ENCODE measurements around the gene SNRPB. TPM values are rescaled to one million over a fixed set of nuclear protein-coding genes. Genes with fewer than 3 reads are reported as not detected.

SNRPB gene
- total and polyA plus RNA-seq, 2 of the 13 experiments (the other 11 are each of a cell fraction or from before 2014, with no cell fraction given) = 473 to 844 TPM

DNA sequence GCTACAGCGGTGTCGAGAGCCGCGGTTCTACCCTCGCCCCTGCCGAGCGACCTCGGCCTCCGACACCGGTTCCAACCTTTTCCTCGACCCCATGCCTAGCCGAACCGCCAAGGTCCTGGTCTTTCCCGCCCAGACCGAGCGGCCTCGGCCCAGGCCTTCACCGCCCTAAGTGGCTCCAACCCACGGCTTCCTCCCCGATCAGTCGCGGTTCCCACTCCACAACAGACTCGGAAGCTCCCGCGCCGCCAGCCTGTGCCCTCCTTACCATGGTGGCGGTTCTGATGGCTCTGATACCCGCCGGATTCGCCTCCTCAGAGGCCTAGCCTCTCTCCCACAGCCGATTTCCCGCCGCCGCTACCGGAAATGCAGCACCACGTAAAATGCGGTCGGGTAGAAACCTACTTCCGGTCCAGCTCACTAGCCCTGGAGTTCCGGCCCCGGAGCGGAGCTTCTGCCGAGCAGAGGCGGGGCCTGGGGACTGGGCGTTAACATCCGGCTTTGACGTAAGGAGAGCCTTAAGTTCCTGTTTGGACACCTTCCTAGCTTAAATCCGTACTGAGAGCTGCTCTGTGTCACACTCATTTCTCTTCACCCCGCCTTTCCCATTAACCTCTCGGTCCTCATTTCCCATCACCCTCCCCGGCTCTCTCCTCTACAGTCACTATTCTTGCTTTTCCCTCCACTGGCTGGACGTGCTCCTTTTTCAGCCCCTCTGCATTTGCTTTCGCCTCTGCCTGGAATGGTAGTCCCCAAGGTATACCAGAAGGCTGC lies at the start of gene SNRPB (continued):
- TF ChIP-seq, protein P1, sequence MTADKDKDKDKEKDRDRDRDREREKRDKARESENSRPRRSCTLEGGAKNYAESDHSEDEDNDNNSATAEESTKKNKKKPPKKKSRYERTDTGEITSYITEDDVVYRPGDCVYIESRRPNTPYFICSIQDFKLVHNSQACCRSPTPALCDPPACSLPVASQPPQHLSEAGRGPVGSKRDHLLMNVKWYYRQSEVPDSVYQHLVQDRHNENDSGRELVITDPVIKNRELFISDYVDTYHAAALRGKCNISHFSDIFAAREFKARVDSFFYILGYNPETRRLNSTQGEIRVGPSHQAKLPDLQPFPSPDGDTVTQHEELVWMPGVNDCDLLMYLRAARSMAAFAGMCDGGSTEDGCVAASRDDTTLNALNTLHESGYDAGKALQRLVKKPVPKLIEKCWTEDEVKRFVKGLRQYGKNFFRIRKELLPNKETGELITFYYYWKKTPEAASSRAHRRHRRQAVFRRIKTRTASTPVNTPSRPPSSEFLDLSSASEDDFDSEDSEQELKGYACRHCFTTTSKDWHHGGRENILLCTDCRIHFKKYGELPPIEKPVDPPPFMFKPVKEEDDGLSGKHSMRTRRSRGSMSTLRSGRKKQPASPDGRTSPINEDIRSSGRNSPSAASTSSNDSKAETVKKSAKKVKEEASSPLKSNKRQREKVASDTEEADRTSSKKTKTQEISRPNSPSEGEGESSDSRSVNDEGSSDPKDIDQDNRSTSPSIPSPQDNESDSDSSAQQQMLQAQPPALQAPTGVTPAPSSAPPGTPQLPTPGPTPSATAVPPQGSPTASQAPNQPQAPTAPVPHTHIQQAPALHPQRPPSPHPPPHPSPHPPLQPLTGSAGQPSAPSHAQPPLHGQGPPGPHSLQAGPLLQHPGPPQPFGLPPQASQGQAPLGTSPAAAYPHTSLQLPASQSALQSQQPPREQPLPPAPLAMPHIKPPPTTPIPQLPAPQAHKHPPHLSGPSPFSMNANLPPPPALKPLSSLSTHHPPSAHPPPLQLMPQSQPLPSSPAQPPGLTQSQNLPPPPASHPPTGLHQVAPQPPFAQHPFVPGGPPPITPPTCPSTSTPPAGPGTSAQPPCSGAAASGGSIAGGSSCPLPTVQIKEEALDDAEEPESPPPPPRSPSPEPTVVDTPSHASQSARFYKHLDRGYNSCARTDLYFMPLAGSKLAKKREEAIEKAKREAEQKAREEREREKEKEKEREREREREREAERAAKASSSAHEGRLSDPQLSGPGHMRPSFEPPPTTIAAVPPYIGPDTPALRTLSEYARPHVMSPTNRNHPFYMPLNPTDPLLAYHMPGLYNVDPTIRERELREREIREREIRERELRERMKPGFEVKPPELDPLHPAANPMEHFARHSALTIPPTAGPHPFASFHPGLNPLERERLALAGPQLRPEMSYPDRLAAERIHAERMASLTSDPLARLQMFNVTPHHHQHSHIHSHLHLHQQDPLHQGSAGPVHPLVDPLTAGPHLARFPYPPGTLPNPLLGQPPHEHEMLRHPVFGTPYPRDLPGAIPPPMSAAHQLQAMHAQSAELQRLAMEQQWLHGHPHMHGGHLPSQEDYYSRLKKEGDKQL (CRISPR knock-in tag; IDR thresholded peaks at IDR 0.05; ENCODE audit: low read depth) = peak; percentile 81; the same call in 1 of the 2 replicates
- TF ChIP-seq SIX4 (CRISPR knock-in tag; IDR thresholded peaks at IDR 0.05) (peak; percentile 83; the same call in 1 of the 2 replicates), ARID2 (CRISPR knock-in tag; IDR thresholded peaks at IDR 0.05; ENCODE audit: borderline replicate concordance) (peak; percentile 99), ZNF775 (CRISPR knock-in tag; IDR thresholded peaks at IDR 0.05; ENCODE audit: borderline replicate concordance) (peak; percentile 75; the same call in 1 of the 2 replicates), BRCA1 (CRISPR knock-in tag; IDR thresholded peaks at IDR 0.05) (peak; percentile 94; the same call in 1 of the 2 replicates), SRSF4 (IDR thresholded peaks at IDR 0.05; ENCODE audit: low read depth, low read length, poor library complexity, severe bottlenecking) (no peak), ZNF598 (CRISPR knock-in tag; IDR thresholded peaks at IDR 0.05; ENCODE audit: borderline replicate concordance) (peak; percentile 98), THYN1 (CRISPR knock-in tag; IDR thresholded peaks at IDR 0.05; ENCODE audit: borderline replicate concordance, low read depth) (peak; percentile 95; the same call in 1 of the 2 replicates), KAT2B (IDR thresholded peaks at IDR 0.05; ENCODE audit: borderline replicate concordance, low read depth, low read length) (no peak), ZNF766 (CRISPR knock-in tag; IDR thresholded peaks at IDR 0.05; ENCODE audit: borderline replicate concordance) (peak; percentile 98), DNMT3B (CRISPR knock-in tag; conservative IDR thresholded peaks at IDR 0.05) (peak; percentile 94; the same call in 1 of the 2 replicates), JUN (CRISPR knock-in tag; IDR thresholded peaks at IDR 0.05) (peak; percentile 84), YEATS4 (CRISPR knock-in tag; IDR thresholded peaks at IDR 0.05; ENCODE audit: borderline replicate concordance) (peak; percentile 100), LCORL (IDR thresholded peaks at IDR 0.05) (peak; percentile 98), LCORL (CRISPR knock-in tag; IDR thresholded peaks at IDR 0.05) (peak; percentile 69), MED1 (CRISPR knock-in tag; IDR thresholded peaks at IDR 0.05) (peak; percentile 97), ZNF335 (CRISPR knock-in tag; IDR thresholded peaks at IDR 0.05) (peak; percentile 96)
- TF ChIP-seq, protein P2, sequence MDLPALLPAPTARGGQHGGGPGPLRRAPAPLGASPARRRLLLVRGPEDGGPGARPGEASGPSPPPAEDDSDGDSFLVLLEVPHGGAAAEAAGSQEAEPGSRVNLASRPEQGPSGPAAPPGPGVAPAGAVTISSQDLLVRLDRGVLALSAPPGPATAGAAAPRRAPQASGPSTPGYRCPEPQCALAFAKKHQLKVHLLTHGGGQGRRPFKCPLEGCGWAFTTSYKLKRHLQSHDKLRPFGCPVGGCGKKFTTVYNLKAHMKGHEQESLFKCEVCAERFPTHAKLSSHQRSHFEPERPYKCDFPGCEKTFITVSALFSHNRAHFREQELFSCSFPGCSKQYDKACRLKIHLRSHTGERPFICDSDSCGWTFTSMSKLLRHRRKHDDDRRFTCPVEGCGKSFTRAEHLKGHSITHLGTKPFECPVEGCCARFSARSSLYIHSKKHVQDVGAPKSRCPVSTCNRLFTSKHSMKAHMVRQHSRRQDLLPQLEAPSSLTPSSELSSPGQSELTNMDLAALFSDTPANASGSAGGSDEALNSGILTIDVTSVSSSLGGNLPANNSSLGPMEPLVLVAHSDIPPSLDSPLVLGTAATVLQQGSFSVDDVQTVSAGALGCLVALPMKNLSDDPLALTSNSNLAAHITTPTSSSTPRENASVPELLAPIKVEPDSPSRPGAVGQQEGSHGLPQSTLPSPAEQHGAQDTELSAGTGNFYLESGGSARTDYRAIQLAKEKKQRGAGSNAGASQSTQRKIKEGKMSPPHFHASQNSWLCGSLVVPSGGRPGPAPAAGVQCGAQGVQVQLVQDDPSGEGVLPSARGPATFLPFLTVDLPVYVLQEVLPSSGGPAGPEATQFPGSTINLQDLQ (CRISPR knock-in tag; IDR thresholded peaks at IDR 0.05) = peak; percentile 86; the same call in 1 of the 2 replicates
- TF ChIP-seq, protein P3, sequence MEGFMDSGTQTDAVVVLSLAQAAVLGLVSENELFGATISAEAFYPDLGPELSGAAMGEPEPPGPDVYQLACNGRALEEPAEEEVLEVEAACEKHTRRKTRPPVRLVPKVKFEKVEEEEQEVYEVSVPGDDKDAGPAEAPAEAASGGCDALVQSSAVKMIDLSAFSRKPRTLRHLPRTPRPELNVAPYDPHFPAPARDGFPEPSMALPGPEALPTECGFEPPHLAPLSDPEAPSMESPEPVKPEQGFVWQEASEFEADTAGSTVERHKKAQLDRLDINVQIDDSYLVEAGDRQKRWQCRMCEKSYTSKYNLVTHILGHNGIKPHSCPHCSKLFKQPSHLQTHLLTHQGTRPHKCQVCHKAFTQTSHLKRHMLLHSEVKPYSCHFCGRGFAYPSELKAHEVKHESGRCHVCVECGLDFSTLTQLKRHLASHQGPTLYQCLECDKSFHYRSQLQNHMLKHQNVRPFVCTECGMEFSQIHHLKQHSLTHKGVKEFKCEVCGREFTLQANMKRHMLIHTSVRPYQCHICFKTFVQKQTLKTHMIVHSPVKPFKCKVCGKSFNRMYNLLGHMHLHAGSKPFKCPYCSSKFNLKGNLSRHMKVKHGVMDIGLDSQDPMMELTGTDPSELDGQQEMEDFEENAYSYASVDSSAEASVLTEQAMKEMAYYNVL (CRISPR knock-in tag; IDR thresholded peaks at IDR 0.05; ENCODE audit: borderline replicate concordance) = peak; percentile 96
